Loucy (cell line): ENCODE measurements around the gene CD9.

ENCODE experiments used
- H2AFZ ChIP-seq: fragments of 200-600 bp; sonication (generic); 2 replicates; pipeline ENCODE4 v1.6.0; 2016; ENCODE audit warnings: antibody characterized with exemption, mild to moderate bottlenecking, low read length, moderate library complexity
- H3F3A ChIP-seq: fragments of 200-600 bp; 2 replicates; pipeline ENCODE4 v1.6.0; 2016; ENCODE audit warnings: antibody characterized with exemption, low read depth, mild to moderate bottlenecking
- H3K27me3 ChIP-seq: fragments of 200-600 bp; sonication (generic); 2 replicates; pipeline ENCODE4 v1.6.1; 2014; ENCODE audit warnings: low read length, mild to moderate bottlenecking; ENCODE audit not compliant: insufficient read depth, poor library complexity, severe bottlenecking
- H3K36me3 ChIP-seq: fragments of 200-600 bp; sonication (generic); 2 replicates; pipeline ENCODE4 v1.6.1; 2016; ENCODE audit warnings: low read length; ENCODE audit not compliant: insufficient read depth
- H3K4me1 ChIP-seq: fragments of 200-600 bp; sonication (generic); 2 replicates; pipeline ENCODE4 v1.5.1; 2014; ENCODE audit warnings: low read length, mild to moderate bottlenecking; ENCODE audit not compliant: insufficient read depth, poor library complexity, severe bottlenecking
- H3K4me2 ChIP-seq: fragments of 200-600 bp; sonication (generic); 2 replicates; pipeline ENCODE4 v1.6.0; 2014; ENCODE audit warnings: antibody characterized with exemption, low read length, low read depth, mild to moderate bottlenecking; ENCODE audit not compliant: poor library complexity, severe bottlenecking
- H3K4me3 ChIP-seq: fragments of 200-600 bp; sonication (generic); 2 replicates; pipeline ENCODE4 v1.5.1; 2014; ENCODE audit warnings: low read length, mild to moderate bottlenecking, mixed read lengths; ENCODE audit not compliant: poor library complexity, severe bottlenecking
- H3K79me2 ChIP-seq: fragments of 200-600 bp; sonication (generic); 2 replicates; pipeline ENCODE4 v1.6.1; 2014; ENCODE audit warnings: low read length; ENCODE audit not compliant: insufficient read depth
- H3K9ac ChIP-seq: fragments of 200-600 bp; sonication (generic); 2 replicates; pipeline ENCODE4 v1.6.0; 2014; ENCODE audit warnings: mild to moderate bottlenecking, low read depth, low read length, moderate library complexity; ENCODE audit not compliant: poor library complexity, severe bottlenecking
- H3K9me2 ChIP-seq: fragments of 200-600 bp; sonication (generic); replicated peaks from 2 replicates; pipeline ENCODE4 v1.6.1; 2016; ENCODE audit warnings: low read depth, low read length, mixed read lengths
- H3K9me3 ChIP-seq: fragments of 200-600 bp; sonication (generic); 2 replicates; pipeline ENCODE4 v1.6.1; 2014; ENCODE audit warnings: mild to moderate bottlenecking, antibody characterized with exemption, low read length, low read depth; ENCODE audit not compliant: insufficient read depth
- H4K20me1 ChIP-seq: fragments of 200-600 bp; sonication (generic); 2 replicates; pipeline ENCODE4 v1.6.0; 2014; ENCODE audit warnings: antibody characterized with exemption, low read length, mild to moderate bottlenecking; ENCODE audit not compliant: insufficient read depth, poor library complexity, severe bottlenecking
- CTCF ChIP-seq: fragments of 200-600 bp; sonication (generic); conservative IDR thresholded peaks from 2 replicates; pipeline ENCODE4 v1.5.1; 2014; ENCODE audit warnings: mild to moderate bottlenecking, antibody characterized with exemption, low read length
- EZH2phosphoT487 ChIP-seq: fragments of 200-600 bp; IDR thresholded peaks from 2 replicates; pipeline ENCODE4 v1.6.1; 2018; ENCODE audit warnings: antibody characterized with exemption, mild to moderate bottlenecking, moderate library complexity, borderline replicate concordance

CD9 gene

DNA sequence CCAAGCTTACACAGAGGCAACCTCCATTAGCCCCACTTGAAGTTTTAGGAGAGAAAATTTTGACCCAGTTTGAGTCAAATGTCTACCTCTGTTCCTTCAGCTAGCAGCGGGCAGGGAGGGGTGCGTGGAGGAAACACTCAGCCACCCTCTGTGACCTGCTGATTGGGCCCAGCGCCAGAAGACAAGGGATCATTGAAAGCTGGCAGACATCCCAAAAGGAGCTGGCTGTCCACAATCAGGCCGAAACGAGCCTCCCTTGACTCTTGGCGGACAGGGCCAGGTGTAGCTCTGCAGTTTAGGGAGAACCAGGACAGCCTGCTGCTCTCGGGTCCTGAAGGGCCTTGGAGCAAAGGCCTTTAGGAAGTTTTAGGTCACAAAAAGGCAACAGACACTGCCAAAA is 41.3 kb downstream of the CD9 start:
- Histone ChIP-seq H3K36me3 (no peaks in the 10 kb centered on the region), H3K27me3 (no peaks in the 10 kb centered on the region)

DNA sequence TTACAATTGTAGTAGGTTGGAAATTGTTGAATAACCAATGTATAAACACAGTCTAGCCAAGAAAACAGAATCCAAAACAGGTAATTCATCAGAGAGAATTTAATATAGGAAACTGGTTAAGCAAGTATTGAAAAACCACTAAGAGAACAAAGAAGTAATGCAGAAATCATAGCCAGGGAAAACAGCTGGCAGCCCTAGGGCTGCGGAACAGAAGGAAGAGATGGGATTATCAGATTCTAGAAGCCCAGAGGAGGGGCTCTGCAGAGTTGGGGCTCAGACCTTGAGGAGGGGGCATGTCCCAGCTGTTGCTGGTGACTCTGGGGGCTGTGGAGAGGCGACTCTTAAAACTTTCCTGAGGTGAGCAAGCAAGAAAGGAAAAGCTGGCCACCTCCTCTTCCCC is 49.4 kb downstream of the CD9 start:
- no peaks in the 10 kb centered on the region for H3F3A ChIP-seq
- H3K36me3 ChIP-seq = no peaks in the 10 kb centered on the region
- no peaks in the 10 kb centered on the region for H3K9me2 ChIP-seq
- TF ChIP-seq EZH2phosphoT487 = no peak
- no peak for TF ChIP-seq CTCF
- H3K9ac ChIP-seq = no peak overlapping the region
- no peaks in the 10 kb centered on the region for H4K20me1 ChIP-seq
- H3K4me2 ChIP-seq = no peak overlapping the region
- H3K9me3 ChIP-seq = no peaks in the 10 kb centered on the region
- no peak overlapping the region for H2AFZ ChIP-seq
- H3K27me3 ChIP-seq = no peaks in the 10 kb centered on the region
- no peaks in the 10 kb centered on the region for H3K4me1 ChIP-seq
- H3K79me2 ChIP-seq = no peaks in the 10 kb centered on the region
- H3K4me3 ChIP-seq = no peak overlapping the region

More for the DNA sequence above, 41.3 kb downstream of the CD9 start:
- H4K20me1 ChIP-seq = no peaks in the 10 kb centered on the region
- H3K4me2 ChIP-seq = no peak overlapping the region
- no peak overlapping the region for H3K9ac ChIP-seq
- H3K9me3 ChIP-seq = no peaks in the 10 kb centered on the region
- no peaks in the 10 kb centered on the region for H3K4me1 ChIP-seq
- no peaks in the 10 kb centered on the region for H3F3A ChIP-seq
- H2AFZ ChIP-seq = no peak overlapping the region
- H3K79me2 ChIP-seq = no peaks in the 10 kb centered on the region
- H3K4me3 ChIP-seq = no peak overlapping the region
- no peaks in the 10 kb centered on the region for H3K9me2 ChIP-seq
- TF ChIP-seq EZH2phosphoT487 (no peak), CTCF (no peak)

DNA sequence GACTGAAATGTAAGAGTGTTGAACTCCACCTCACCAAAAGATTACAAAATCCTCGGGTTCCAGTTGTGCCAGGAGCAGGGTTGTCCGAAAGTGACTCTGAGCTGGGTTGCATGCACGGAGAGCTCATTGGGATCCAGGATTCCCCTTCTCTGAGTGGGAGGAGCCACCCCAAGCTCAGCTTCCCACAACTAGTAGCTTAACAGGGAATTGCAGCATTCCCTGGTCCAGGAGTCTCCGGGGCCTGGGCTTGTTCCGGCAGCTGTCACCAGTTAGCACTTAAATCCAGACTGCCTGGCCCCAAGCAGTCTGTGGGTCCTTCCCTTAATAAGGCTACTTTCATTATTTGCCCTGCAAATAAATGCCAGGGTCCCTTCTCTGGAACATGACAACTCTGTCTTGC is 50.1 kb downstream of the CD9 start:
- Histone ChIP-seq H3K9ac (no peak overlapping the region), H3K27me3 (no peaks in the 10 kb centered on the region), H2AFZ (no peak overlapping the region), H3K79me2 (no peaks in the 10 kb centered on the region), H3K4me3 (no peak overlapping the region), H3K9me3 (no peaks in the 10 kb centered on the region), H4K20me1 (no peaks in the 10 kb centered on the region), H3K4me2 (no peak overlapping the region), H3F3A (no peaks in the 10 kb centered on the region), H3K9me2 (no peaks in the 10 kb centered on the region), H3K4me1 (no peaks in the 10 kb centered on the region), H3K36me3 (no peaks in the 10 kb centered on the region)
- TF ChIP-seq EZH2phosphoT487 (no peak), CTCF (no peak)
